ENCODE measurements around the gene MPG. TPM values are rescaled to one million over a fixed set of nuclear protein-coding genes. Genes with fewer than 3 reads are reported as not detected.

The MPG gene
- total RNA-seq, 1 experiment from 2014 or later, result 91.9 TPM

DNA sequence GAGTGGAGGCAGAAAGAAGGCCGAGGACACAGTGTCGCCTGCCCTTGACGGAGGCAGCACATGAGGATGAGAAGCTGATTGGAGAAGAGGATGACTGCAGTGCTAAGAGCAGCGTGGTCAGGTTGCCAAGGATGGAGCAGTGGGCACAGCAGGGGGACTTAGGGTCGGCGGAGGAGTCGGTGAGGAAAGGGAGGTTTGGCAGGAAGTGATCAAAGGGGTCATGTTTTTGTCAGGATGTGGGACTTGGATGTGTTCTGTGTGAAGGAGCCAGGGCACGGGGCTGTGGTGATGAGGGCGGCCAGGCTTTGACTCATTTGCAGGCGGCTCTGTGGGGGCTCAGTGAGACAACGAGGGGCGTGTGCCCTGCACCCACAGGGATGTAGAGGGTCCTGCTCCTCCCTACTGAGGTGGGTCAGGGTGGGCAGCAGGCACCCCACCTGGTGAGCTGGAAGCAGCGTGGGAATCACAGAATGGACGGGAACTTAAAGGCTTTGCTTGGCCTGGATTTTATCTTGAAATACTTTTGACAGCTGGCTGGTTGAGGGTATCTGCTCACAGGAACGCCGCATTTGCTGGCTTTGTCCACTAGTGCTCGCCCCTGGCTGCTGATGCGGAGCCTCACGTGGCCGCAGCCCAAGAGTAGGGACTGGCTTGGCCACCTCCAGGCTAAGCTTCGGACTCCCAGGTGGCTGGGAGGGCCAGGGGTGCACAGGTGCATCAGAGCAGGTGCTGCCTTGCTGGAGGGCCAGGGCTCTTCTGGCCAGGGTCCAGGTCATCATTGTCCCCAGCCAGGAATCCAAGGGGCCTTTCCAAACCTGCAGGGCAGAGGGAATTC, 6.0 kb downstream of the MPG start:
- no peak for DNase-seq (ENCODE audit: low read depth)

DNA sequence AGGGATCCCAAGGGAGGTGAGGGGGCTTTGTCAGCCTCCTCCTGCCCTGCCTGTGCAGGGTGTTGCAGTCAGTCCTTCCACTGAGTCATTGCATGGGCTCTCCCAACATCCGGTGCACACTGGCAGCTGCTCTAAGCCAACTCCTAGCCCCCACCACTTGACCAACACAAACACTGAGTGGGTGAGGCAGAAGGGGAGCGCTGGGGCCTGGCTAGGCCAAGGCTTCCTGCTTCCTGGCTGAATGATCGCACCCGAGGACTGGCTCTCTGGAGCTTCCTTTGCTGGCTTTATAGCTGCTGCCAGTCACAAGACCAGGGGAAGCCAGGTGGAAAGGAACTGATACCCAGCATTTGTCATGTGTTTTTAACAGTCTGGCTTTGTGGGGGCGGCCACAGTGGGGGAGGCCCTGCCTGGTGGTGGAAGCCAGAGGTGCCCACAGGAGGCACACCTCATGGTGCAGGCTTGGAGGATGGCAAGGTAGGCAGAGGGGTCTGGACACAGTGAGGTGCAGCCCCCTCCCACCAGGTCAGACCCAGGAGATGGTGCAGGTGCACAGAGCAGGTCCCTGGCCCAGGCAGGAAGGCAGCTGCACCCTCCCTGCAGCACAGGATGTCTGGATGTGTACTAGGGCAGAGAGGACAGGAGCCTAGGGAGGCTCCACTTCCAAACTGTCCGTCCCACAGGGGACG, 6.8 kb downstream of the MPG start:
- DNase-seq (ENCODE audit: low read depth), result peak; percentile 94

DNA sequence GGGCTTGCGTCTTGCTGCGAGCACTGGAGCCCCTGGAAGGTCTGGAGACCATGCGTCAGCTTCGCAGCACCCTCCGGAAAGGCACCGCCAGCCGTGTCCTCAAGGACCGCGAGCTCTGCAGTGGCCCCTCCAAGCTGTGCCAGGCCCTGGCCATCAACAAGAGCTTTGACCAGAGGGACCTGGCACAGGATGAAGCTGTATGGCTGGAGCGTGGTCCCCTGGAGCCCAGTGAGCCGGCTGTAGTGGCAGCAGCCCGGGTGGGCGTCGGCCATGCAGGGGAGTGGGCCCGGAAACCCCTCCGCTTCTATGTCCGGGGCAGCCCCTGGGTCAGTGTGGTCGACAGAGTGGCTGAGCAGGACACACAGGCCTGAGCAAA, 7.4 kb downstream of the MPG start:
- no peak for DNase-seq (ENCODE audit: low read depth)

DNA sequence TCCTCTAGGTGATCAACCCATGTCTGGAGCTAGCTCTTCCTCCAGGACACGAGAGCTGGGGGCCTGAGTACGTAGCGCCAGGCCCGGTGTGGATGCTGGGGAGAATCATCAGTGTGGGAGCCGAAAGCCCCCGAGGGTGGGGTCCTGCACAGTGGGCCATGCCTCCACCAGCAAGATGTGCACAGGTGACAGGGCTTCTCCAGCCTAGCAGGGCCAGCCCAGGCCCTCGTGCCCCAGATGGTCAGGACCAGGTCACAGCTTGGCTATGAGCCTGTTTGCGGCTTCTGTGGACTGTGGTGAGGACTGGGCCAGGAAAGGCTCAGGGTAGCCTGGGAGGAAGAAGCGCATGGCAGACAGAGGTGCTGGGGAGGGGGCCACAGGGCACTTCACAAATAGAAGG, 7.8 kb downstream of the MPG start:
- no peak for DNase-seq (ENCODE audit: low read depth)

DNA sequence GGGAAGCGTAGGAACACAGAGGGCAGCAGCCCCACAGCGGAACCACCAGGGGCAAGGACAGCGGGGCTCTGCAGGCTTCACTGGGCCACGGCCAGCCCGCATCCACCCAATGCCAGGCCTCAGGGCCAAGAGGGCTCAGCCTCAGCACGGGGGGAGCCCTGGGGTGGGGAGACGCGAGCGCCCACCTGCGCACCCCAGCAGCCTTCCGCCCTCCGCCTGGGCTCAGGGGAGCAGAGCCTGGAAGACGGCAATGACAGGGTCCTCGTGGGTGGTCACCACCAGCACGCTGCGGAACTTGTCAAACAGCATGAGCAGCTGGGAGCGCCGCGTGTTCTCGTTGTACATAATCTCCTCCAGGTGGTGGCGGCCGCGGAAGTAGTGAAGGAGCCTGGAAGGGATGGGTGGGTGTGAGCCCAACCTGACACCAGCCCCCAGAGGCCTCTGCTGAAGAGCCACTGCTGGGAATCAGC, 8.5 kb downstream of the MPG start:
- DNase-seq (ENCODE audit: low read depth), result no peak

DNA sequence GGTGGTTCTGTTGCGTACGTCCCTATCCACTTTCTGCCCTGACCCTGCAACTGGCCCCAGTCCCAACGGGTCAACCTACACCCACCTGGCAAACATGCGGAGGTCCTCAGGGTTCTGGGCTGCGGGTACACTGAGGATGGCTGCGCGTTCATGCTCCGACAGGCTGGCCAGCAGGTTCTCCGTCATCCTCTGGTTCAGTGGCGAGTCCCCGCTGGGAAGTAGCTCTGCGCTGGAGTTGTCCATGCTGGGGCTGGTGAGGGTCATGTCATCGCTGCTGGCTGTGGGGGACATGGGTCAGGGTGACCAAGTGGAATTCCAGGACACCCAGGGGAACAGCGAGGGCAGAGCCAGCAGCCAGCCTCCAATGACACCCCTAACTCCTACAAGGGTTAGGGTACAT, 10.6 kb downstream of the MPG start:
- DNase-seq (ENCODE audit: low read depth), result no peak

DNA sequence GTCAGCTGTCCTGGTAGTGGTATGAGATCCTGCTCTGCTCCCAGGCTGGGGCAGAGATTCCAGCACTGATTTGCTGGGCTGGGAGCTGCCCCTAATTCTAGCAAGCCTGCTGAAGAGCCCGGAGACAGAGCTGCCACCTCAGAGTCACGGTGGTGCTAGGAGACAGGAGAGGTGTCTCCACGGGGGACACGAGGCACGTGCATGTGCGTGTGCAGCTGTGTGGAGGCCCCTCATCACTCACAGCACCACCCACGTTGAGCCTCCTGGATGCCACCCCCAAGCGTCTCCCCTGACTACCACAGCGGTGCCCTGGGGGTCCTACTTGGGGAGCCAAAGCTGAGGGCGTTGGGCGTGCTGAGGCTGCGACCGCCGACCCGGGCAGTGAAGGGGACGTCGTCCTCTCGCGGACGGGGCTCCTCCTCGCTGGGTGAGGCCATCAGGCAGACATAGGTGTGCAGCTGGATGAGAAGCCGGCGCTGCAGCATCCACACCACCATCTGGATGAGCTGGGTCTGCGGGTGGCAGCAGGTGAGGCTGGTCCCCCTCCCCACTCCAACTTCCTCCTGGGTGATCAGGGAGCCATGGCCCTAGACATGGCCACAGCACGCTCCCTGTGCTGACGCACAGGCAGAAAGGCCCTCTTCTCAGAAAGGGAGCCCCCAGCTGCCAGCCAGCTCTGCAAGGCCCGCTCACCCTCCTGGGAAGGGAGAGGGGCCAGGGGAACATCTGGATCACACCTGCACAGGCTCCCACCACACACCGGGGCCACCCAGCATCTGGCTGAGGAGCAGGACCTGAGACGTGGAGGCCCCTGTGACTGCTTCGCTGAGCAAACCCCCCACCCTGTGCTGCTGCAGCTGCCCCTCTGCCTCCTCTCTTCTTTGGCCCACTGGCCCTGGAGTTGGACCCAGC, 11.6 kb downstream of the MPG start:
- no peak for DNase-seq (ENCODE audit: low read depth)

DNA sequence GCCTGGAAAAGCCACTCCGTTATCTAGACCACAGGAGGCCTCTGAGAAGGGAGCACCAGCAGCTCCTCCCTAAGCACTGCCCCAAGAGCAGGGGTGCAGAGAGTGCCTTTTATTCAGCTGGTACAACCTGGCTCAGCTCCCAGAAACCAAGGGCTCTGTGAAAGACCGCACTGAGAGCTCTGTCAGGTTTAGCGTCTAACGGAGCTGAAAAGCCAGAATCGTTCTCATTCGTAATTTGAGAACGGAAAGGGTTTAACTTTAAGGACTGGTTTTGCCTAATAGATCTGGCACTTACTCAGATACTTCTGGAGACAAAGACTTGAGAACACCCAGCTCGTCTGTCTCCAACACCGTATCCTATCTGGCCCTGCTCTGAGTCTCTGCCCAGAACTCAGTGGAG, 13.5 kb downstream of the MPG start:
- no peak for DNase-seq (ENCODE audit: low read depth)

DNA sequence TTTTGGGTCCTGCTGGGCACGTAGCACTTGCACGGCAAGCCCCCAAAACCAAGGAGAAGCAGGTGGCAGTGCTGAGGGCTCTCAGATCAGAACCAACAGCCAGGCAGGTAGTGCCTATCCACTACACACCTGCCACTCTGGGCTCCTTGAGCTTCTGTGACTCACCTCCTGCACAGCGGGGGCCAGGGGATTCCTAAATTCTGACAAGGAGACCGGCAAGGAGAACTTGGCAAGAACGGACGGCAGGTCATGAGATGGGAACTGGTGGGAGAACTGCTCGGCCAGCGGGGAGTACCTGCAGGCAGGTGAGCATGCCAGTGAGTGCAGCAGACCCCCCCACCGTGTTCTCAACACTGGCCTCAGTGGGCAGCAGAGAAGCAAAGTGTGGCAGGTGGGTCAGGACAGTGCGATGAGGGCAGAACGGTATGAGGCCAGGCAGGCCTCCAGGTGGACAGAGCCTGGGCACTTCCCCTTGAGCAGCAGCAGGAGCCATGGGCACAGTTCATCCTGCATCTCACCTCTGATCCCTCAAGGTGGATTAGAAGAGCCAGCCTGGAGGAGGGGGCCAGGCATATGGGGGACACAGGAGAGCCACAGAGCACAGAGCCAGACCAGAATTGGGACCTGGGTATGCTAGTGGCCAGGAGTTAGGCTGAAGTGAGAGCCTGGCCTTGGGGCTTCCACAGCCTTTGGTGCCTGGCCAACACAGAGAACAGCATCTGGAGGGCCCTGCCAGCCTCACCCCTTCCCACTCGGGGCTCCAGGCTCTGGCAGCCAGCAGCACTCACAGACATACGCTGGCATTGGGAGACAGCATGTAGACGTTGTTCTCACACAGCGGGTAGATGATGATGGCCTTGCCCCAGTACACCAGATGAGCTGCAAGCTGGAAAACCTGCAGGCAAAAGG, 14.7 kb downstream of the MPG start:
- DNase-seq (ENCODE audit: low read depth), result no peak

DNA sequence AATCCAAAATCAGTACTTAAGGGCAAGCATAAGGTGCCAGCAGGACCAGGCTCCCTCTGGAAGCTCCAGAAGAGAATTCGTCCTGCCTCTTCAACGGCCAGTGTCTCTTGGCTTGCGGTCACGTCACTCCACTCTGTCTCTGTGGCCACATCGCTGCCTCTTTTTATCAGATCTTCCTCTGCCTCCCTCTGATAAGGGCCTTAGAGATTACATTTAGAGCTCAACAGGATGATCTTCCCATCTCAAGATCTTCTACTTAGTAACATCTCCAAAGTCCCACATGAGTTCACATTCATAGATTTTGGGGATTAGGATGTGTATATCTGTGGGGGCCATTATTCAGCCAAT, 16.9 kb downstream of the MPG start:
- no peak for DNase-seq (ENCODE audit: low read depth)

DNA sequence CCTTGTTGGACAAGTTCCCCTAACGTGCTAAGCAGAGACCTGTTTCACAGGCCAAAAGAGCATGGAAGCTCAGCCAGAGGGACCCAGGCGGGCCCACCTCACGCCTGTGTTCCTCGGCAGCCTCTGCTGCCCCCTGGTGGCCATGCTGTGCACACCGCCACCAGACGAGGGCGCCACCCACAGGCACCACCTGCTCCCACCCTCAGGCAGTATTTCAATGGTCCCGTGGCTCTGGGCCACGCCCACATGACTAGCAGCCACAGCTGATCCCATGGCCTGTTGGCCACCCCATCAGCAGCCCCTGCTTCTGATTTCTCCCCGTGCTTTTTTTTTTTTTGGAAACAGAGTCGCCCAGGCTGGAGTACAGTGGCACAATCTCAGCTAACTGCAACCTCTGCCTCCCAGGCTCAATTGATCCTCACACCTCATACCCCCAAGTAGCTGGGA, 18.9 kb downstream of the MPG start:
- peak; percentile 79 for DNase-seq (ENCODE audit: low read depth)

DNA sequence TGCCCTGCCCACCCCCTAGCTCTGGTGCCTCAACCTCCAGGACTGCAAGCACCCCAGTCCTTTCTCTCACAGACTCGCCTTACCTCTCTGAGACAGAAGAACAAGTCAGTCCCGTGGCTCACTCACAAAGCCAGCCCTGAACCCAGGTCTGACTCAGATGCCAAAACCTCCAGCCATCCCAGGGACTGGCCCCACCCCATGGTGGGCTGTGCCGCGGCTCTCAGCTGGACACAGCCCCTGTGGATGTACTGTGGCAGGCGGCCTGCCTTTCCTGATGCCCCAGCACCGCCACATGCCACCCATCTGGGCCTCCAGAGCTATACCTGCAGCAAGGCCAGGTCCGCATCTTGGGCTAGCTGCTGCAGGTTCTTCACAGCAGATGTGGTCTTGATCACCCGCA, 19.8 kb downstream of the MPG start:
- DNase-seq (ENCODE audit: low read depth), result peak; percentile 48

DNA sequence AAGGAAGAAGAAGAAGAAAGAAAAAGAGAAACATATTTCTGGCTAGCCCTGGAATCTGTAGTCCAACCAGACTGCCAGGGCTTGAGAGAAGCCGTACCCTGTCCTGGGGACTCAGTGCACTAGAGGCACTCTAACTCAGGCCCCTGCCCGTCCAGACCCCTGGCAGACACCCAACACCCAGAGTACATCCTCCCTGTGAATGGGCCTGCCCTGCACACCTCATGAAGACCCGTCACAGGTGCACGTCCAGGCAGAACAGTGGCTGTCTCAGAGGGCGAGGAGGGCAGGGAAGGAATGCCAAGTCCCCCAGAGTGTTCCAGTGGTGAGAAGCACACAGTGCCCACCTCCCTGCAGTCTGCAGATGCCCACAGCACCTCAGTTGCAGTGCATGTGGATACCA, 23.0 kb downstream of the MPG start:
- no peak for DNase-seq (ENCODE audit: low read depth)

DNA sequence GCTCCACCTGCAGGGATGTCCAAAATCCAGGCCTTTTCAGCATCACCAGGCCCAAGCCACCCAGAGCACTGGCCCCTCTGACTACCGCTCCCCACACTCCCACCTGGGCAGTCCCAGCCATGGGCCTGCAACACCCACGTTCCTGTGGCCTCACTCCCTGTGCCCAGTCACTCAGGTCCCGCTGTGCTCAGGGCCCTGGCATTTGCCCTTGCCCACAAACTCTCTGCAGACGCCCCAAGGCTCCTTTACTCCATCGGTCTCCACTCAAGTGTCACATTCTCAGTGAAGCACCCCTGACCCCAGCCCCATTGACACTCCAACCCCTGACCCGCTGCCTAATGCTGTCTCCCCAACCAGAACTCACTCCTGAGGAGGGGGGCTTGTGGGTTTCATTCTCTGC, 23.6 kb downstream of the MPG start:
- peak; percentile 37 for DNase-seq (ENCODE audit: low read depth)

DNA sequence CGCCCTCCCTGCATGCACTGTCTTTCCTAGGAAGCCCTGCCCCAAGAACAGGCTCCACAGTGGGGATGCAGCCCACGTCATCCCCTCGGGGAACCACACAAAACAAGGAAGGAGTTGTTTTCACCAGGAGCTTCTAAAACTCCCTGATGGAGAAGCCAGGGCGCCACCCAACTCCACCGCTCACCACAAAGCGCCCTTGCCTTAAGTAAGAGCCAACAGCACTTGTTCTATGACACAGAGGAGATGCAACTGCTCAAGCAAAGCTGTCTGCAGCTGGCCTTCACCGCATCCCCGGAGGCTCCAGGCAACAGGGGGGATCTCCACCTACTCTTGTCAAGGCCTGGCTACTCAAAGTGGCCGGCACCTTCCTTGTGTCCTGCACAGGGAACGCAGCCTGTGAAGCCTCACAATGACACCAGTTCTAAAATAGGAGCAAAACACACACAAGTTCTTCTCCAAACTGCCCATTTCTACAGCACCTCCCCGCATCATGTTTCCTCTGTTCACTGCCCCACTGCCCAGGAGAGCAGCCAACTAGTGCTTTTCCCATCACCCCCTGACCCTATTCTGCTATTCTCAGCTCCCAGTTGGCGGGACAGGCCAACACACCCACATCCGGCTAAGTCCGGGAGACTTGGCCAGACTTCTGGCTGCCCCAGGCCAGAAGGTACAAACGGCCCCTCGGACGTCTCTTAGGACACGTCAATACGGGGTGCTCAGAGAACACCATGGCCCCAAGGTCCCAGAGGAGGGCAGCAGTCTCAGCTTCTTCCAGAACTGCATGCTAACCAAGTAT, 24.2 kb downstream of the MPG start:
- DNase-seq (ENCODE audit: low read depth), result no peak

DNA sequence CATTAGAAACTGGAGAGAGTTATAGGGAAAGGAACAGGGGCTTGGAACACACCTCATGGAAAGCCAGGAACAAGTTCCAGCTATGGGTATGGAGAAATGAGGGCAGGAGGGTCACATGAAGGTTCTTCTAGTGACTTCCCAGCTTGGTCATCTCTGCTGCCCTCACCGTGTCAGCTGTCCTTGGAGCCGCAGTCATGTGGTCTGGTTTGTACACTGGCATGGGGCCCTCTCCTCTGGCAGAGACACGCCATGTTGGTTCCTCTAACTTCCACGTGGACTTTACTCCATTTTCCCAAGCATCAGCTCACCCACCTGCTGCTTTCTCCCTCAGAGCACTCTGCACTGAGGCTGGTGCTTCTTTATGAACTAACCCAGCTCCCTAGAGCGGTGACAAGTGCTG, 26.3 kb downstream of the MPG start:
- no peak for DNase-seq (ENCODE audit: low read depth)

DNA sequence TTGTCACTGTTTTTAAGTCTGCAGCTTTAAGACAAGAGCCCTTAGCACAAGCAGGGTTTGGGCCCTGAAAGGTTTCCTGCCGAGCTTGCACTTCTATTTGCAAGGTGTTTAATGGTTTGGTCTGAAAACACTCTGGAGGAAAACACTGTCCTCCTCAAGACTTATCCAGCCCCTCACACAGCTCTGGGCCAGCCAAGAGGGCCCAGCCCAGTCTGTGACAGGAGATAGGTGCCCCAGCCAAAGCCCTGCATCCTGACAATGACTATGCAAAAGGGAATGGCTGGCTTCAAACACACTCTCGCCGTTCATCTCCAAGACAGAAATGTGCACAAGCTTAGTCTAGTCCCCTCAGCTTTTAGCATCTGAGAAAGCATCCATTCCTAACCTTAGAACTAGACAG, 26.9 kb downstream of the MPG start:
- no peak for DNase-seq (ENCODE audit: low read depth)

DNA sequence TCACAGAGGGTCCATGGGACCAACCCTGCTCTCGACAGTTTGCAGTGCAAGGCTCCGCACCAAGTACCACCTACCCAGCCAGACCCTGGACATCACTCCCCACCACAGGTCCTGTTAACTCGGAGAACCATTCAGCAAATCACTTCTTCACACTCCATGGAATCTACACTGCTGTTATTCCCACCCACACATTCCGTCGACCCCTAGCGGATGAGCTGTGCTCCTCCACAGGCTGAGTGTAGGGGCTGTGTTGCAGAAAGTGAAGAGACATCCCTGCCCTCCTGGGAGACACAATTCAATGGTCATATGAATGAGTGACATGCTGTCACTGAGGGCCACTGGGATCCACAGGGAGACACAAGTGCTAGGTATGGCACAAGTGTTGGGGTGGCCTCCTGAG, 27.5 kb downstream of the MPG start:
- no peak for DNase-seq (ENCODE audit: low read depth)

DNA sequence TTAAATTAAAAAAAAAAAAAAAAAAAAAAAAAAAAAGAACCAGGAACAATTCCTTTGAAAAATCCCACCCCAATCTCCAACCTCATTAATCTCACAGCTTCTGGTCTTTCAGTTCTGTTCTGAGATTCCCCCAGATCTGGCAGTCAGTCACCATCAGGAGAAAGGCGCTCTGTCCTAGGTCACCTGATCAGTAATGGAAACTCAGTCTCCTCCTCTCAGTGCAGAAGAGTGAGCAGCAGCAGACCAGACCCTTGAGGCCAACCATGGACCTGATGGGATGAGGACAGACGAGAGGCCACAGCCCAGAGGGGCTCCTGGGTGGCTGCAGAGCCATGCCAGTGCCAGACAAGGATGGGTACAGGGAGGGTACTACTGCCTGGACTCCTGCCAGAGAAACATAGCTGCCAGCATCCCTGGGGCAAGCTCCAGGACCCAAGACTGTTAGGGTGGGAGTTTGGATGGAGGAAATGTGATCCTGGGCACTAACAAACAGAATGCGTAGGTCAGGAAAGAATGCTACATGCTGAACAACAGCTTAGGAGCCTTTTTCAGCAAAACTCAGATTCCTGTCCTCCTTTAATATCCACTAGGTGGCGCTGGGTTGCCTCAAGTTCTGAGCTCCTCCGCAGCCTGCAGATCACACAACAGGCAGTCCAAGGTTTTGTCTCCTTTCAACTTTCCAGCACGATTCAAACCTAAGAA, 28.7 kb downstream of the MPG start:
- DNase-seq (ENCODE audit: low read depth), result peak; percentile 72
